Thyroid gland (tissue), 4 donors: ENCODE measurements around the gene NCBP1. TPM values are rescaled to one million over a fixed set of nuclear protein-coding genes. Genes with fewer than 3 reads are reported as not detected.

Source experiments
- DNase-seq, 2 donors: peaks; one replicate each; pipeline ENCODE4 v3.0.0-alpha.2; 2019
- H3K27ac ChIP-seq, 3 donors: fragments of 200-600 bp; sonication (generic); 1 replicate in 2 of 3; 2 replicates in 1 of 3; pipeline ENCODE4 v1.5.1; 2016 to 2019; ENCODE audit warnings: mild to moderate bottlenecking in 1 of 3, moderate library complexity in 1 of 3
- H3K27me3 ChIP-seq: fragments of 200-600 bp; sonication (generic); one replicate; pipeline ENCODE4 v1.5.1; 2019
- H3K36me3 ChIP-seq, 2 donors: fragments of 200-600 bp; sonication (generic); one replicate each; pipeline ENCODE4 v1.5.1; 2016 to 2019
- H3K4me1 ChIP-seq, 2 donors: fragments of 200-600 bp; sonication (generic); one replicate each; pipeline ENCODE4 v1.5.1; 2017 to 2019
- H3K4me3 ChIP-seq, 3 donors: fragments of 200-600 bp; sonication (generic); replicated peaks in 1 of 3; 1 replicate in 2 of 3; 2 replicates in 1 of 3; pipeline ENCODE4 v1.5.1; 2016; ENCODE audit warnings: mild to moderate bottlenecking in 1 of 3
- H3K9me3 ChIP-seq: fragments of 200-600 bp; sonication (generic); one replicate; pipeline ENCODE4 v1.5.1; 2017
- POLR2A ChIP-seq, 2 donors: fragments of 450-650 bp; IDR thresholded peaks; one replicate each; pipeline ENCODE4 v1.6.1; 2017; ENCODE audit warnings: antibody characterized with exemption in 2 of 2, mild to moderate bottlenecking in 2 of 2, moderate library complexity in 1 of 2
- WGBS, 2 donors: methylation state at CpG; one replicate each; pipeline ENCODE4 v1.1.5; 2017; 5-methylcytosine and 5-hydroxymethylcytosine counted together
- intact Hi-C: fragments of 100-400 bp; cut with DNase I; formaldehyde crosslinking; loops from one replicate; pipeline ENCODE4 v1.15.1; 2023
- total RNA-seq, 4 donors: library from RNA; depleted of rRNA; stranded (reverse); fragments of >200 nt; gene quantifications; one replicate each; pipeline ENCODE4 v1.2.3, GENCODE V29; 2016
- TF ChIP-seq, protein P1 (sequence below), 6 experiments: fragments of 200-600 bp in 3 of 6; fragments of 450-650 bp in 3 of 6; sonication (generic) in 3 of 6; IDR thresholded peaks; one replicate each; pipeline ENCODE4 v1.5.1; 2016 to 2019; ENCODE audit warnings: antibody characterized with exemption in 6 of 6, mild to moderate bottlenecking in 2 of 6, inconsistent platforms in 1 of 6, moderate library complexity in 1 of 6

Gene NCBP1
- total RNA-seq, 4 donors from 2014 or later = 25.7 to 40.4 (median 28.8) TPM

DNA sequence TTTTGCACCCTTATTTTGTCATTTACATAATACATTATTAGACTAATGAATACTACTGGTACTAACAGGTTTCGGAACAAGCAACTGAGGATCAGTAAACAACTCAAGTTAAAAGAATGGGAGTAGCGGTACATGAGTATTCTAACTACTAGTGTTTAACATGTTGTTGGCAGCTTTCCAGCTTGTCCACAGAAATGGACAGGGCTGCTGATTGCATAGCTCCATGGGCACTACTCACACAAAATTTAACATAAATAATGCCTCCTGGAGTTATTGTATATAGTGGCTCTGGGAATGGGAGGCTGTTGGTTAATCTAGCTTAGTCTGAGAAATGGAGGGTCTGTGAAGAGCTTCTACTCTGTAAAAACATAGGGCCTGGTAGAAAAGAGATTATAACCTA is 6.7 kb downstream of the NCBP1 start:
- DNase-seq = no peak
- H3K9me3 ChIP-seq = no peaks in the 10 kb centered on the region
- WGBS, 2 donors = 93 to 94% methylated on average over 2 of the region's 2 CpGs

GRCh38 chr9:97645720-97646119 is 12.1 kb downstream of the NCBP1 start:
- no peaks in the 10 kb centered on the region for H3K4me1 ChIP-seq
- intact Hi-C loops = no loop called here
- DNase-seq = no peak
- no peak overlapping the region for H3K4me3 ChIP-seq
- H3K36me3 ChIP-seq = peaks cover 15 to 20% of the 10 kb centered on the region in 2 donors
- H3K9me3 ChIP-seq = no peaks in the 10 kb centered on the region
- no peak for TF ChIP-seq POLR2A (IDR thresholded peaks at IDR 0.05)
- TF ChIP-seq, protein P1, sequence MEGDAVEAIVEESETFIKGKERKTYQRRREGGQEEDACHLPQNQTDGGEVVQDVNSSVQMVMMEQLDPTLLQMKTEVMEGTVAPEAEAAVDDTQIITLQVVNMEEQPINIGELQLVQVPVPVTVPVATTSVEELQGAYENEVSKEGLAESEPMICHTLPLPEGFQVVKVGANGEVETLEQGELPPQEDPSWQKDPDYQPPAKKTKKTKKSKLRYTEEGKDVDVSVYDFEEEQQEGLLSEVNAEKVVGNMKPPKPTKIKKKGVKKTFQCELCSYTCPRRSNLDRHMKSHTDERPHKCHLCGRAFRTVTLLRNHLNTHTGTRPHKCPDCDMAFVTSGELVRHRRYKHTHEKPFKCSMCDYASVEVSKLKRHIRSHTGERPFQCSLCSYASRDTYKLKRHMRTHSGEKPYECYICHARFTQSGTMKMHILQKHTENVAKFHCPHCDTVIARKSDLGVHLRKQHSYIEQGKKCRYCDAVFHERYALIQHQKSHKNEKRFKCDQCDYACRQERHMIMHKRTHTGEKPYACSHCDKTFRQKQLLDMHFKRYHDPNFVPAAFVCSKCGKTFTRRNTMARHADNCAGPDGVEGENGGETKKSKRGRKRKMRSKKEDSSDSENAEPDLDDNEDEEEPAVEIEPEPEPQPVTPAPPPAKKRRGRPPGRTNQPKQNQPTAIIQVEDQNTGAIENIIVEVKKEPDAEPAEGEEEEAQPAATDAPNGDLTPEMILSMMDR (IDR thresholded peaks at IDR 0.05) = no peak
- no peak overlapping the region for H3K27ac ChIP-seq
- no peaks in the 10 kb centered on the region for H3K27me3 ChIP-seq

More for the DNA sequence above, 6.7 kb downstream of the NCBP1 start:
- H3K36me3 ChIP-seq = peaks cover 3 to 15% of the 10 kb centered on the region in 2 donors
- peaks cover 8 to 33% of the 10 kb centered on the region in 2 donors for H3K4me1 ChIP-seq
- H3K27ac ChIP-seq = no peak overlapping the region
- H3K4me3 ChIP-seq = no peak overlapping the region
- no peaks in the 10 kb centered on the region for H3K27me3 ChIP-seq
- intact Hi-C loops = no loop called here
- TF ChIP-seq POLR2A (IDR thresholded peaks at IDR 0.05) = no peak
- TF ChIP-seq, protein P1 (IDR thresholded peaks at IDR 0.05) = no peak

DNA sequence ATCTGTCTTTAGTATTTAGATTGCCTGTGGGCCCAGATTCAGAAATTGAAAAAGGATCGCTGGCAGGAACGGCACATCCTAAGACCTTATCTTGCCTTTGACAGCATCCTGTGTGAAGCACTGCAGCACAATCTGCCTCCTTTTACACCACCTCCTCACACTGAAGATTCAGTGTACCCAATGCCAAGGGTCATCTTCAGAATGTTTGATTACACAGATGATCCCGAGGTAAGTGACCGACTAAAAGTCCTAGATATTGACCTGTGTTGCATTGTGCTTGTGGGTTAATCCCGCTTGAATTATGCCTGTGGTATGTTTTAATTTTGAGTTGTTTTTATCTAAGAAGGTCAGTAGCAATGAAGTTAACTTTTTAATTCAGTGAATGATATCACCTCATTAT is 14.4 kb downstream of the NCBP1 start:
- TF ChIP-seq POLR2A (IDR thresholded peaks at IDR 0.05) = no peak
- TF ChIP-seq, protein P1 (IDR thresholded peaks at IDR 0.05) = no peak
- no peaks in the 10 kb centered on the region for H3K9me3 ChIP-seq
- H3K4me1 ChIP-seq = no peaks in the 10 kb centered on the region
- WGBS, 2 donors = 95 to 97% methylated on average over 5 of the region's 5 CpGs
- H3K27ac ChIP-seq = no peak overlapping the region
- intact Hi-C loops = no loop called here
- DNase-seq = no peak
- H3K27me3 ChIP-seq = no peaks in the 10 kb centered on the region
- H3K4me3 ChIP-seq = no peak overlapping the region
- H3K36me3 ChIP-seq = peaks cover 15 to 18% of the 10 kb centered on the region in 2 donors

DNA sequence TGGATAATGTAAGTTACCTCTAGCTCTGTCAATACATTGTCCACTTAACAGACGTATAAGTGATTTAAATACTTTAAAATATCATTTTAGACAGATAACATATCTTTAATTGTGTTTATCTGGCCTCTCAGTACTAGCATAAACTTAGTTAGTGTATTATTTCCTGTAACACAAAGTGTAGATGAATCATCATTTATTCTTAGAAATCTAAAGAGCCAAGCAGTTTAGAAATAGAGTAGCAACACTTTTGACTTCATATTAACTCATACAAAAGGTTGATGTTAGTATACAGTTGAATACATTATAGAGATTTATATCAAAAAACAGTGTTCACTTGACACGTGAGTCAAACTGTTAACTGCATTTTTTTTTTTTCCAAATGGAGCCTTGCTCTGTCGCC is 18.0 kb downstream of the NCBP1 start:
- WGBS, 2 donors = 90% methylated on average over 3 of the region's 3 CpGs
- no peak overlapping the region for H3K4me3 ChIP-seq
- H3K4me1 ChIP-seq = no peaks in the 10 kb centered on the region
- H3K27ac ChIP-seq = no peak overlapping the region
- DNase-seq = no peak
- TF ChIP-seq, protein P1 (IDR thresholded peaks at IDR 0.05) = no peak
- TF ChIP-seq POLR2A (IDR thresholded peaks at IDR 0.05) = no peak
- H3K9me3 ChIP-seq = no peaks in the 10 kb centered on the region
- peaks cover 24 to 26% of the 10 kb centered on the region in 2 donors for H3K36me3 ChIP-seq
- intact Hi-C loops = no loop called here
- H3K27me3 ChIP-seq = no peaks in the 10 kb centered on the region

- intact Hi-C loops = no loop called here
- WGBS, 2 donors = 86 to 94% methylated on average over 1 of the region's 1 CpG
- no peaks in the 10 kb centered on the region for H3K27me3 ChIP-seq
- no peak overlapping the region for H3K4me3 ChIP-seq
- TF ChIP-seq, protein P1 (IDR thresholded peaks at IDR 0.05) = no peak
- TF ChIP-seq POLR2A (IDR thresholded peaks at IDR 0.05) = no peak
- H3K4me1 ChIP-seq = no peaks in the 10 kb centered on the region
- no peak overlapping the region for H3K27ac ChIP-seq
- DNase-seq = no peak
- H3K36me3 ChIP-seq = peaks cover 15 to 42% of the 10 kb centered on the region in 2 donors
- H3K9me3 ChIP-seq = no peaks in the 10 kb centered on the region
Measured at GRCh38 chr9:97658707-97659106, 25.1 kb downstream of the NCBP1 start.
